Activated naive CD8-positive, alpha-beta T cell treated with anti-CD3 and anti-CD28 coated beads, Interleukin-2, amount 50 U/mL, for 24 hours (primary cell): ENCODE data around the gene SLC16A3.
A peak's percentile ranks its signal among the peaks of the same experiment; 100 is the strongest.

ENCODE experiments used
- ATAC-seq: fragments of 150-1000 bp; cut with Tn5 transposase; one replicate; pipeline ENCODE4 v1.10.0; 2021
- DNase-seq: peaks from one replicate; pipeline ENCODE4 v3.0.0; 2021
- H3K27ac Mint-ChIP-seq: one replicate; pipeline ENCODE4 v1.8.0; 2021; ENCODE audit warnings: mild to moderate bottlenecking, mixed read lengths
- H3K27me3 Mint-ChIP-seq: one replicate; pipeline ENCODE4 v1.8.0; 2021; ENCODE audit warnings: mixed read lengths
- H3K36me3 Mint-ChIP-seq: one replicate; pipeline ENCODE4 v1.8.0; 2021; ENCODE audit warnings: low read depth, mixed read lengths
- H3K4me1 Mint-ChIP-seq: one replicate; pipeline ENCODE4 v1.8.0; 2021; ENCODE audit warnings: mixed read lengths
- H3K4me3 Mint-ChIP-seq: one replicate; pipeline ENCODE4 v1.8.0; 2021; ENCODE audit warnings: mild to moderate bottlenecking, moderate library complexity, mixed read lengths
- H3K9me3 Mint-ChIP-seq: one replicate; pipeline ENCODE4 v1.8.0; 2021; ENCODE audit warnings: mixed read lengths

SLC16A3 gene

GRCh38 chr17:82235056-82235774 is 6.4 kb downstream of the SLC16A3 start:
- Mint-ChIP-seq H3K9me3 (no peaks in the 10 kb centered on the region), H3K4me1 (peaks cover 25% of the 10 kb centered on the region), H3K27ac (no peak overlapping the region), H3K36me3 (peaks cover 3% of the 10 kb centered on the region), H3K27me3 (no peaks in the 10 kb centered on the region), H3K4me3 (no peak overlapping the region)
- no peak for ATAC-seq
- DNase-seq: no peak

GRCh38 chr17:82235775-82236141 is 6.9 kb downstream of the SLC16A3 start:
- DNase-seq (no peak), ATAC-seq (no peak)
- Mint-ChIP-seq H3K4me3 (no peak overlapping the region), H3K4me1 (peaks cover 28% of the 10 kb centered on the region), H3K9me3 (no peaks in the 10 kb centered on the region), H3K36me3 (peaks cover 3% of the 10 kb centered on the region), H3K27ac (no peak overlapping the region), H3K27me3 (no peaks in the 10 kb centered on the region)

- Mint-ChIP-seq H3K4me1 (peaks cover 33% of the 10 kb centered on the region), H3K27me3 (no peaks in the 10 kb centered on the region), H3K4me3 (no peak overlapping the region), H3K36me3 (peaks cover 3% of the 10 kb centered on the region), H3K27ac (no peak overlapping the region), H3K9me3 (no peaks in the 10 kb centered on the region)
- DNase-seq: peak; percentile 75
- ATAC-seq: peak; percentile 6
These were observed 7.5 kb downstream of the SLC16A3 start for GRCh38 chr17:82236142-82236971.

- H3K27ac Mint-ChIP-seq: no peak overlapping the region
- peaks cover 41% of the 10 kb centered on the region for H3K4me1 Mint-ChIP-seq
- H3K9me3 Mint-ChIP-seq: no peaks in the 10 kb centered on the region
- DNase-seq (no peak), ATAC-seq (no peak)
- H3K4me3 Mint-ChIP-seq: no peak overlapping the region
- peaks cover 3% of the 10 kb centered on the region for H3K36me3 Mint-ChIP-seq
- no peaks in the 10 kb centered on the region for H3K27me3 Mint-ChIP-seq
These were observed 8.4 kb downstream of the SLC16A3 start for GRCh38 chr17:82237083-82237745.

GRCh38 chr17:82237746-82238471 is 9.1 kb downstream of the SLC16A3 start:
- H3K36me3 Mint-ChIP-seq: peaks cover 3% of the 10 kb centered on the region
- H3K4me3 Mint-ChIP-seq: peak overlapping the region; percentile 21

GRCh38 chr17:82238472-82239201 is 9.8 kb downstream of the SLC16A3 start:
- peaks cover 45% of the 10 kb centered on the region for H3K4me1 Mint-ChIP-seq
- peak overlapping the region; percentile 34 for H3K4me3 Mint-ChIP-seq
- H3K36me3 Mint-ChIP-seq: peaks cover 3% of the 10 kb centered on the region
- no peaks in the 10 kb centered on the region for H3K9me3 Mint-ChIP-seq
- ATAC-seq (peak; percentile 56), DNase-seq (peak; percentile 75)
- H3K27ac Mint-ChIP-seq: peak overlapping the region; percentile 67
- no peaks in the 10 kb centered on the region for H3K27me3 Mint-ChIP-seq

More at GRCh38 chr17:82237746-82238471, 9.1 kb downstream of the SLC16A3 start:
- H3K9me3 Mint-ChIP-seq: no peaks in the 10 kb centered on the region
- H3K27me3 Mint-ChIP-seq: no peaks in the 10 kb centered on the region
- no peak for DNase-seq
- peak overlapping the region; percentile 67 for H3K27ac Mint-ChIP-seq
- H3K4me1 Mint-ChIP-seq: peaks cover 45% of the 10 kb centered on the region
- peak; percentile 1 for ATAC-seq

GRCh38 chr17:82239401-82239925 is 10.6 kb downstream of the SLC16A3 start:
- peaks cover 46% of the 10 kb centered on the region for H3K4me1 Mint-ChIP-seq
- no peak for DNase-seq
- H3K36me3 Mint-ChIP-seq: peaks cover 10% of the 10 kb centered on the region
- no peak overlapping the region for H3K4me3 Mint-ChIP-seq
- no peak overlapping the region for H3K27ac Mint-ChIP-seq
- H3K9me3 Mint-ChIP-seq: no peaks in the 10 kb centered on the region
- no peak for ATAC-seq
- H3K27me3 Mint-ChIP-seq: no peaks in the 10 kb centered on the region

GRCh38 chr17:82239926-82240505 is 11.2 kb downstream of the SLC16A3 start:
- no peak for ATAC-seq
- Mint-ChIP-seq H3K4me1 (peaks cover 47% of the 10 kb centered on the region), H3K27ac (no peak overlapping the region), H3K9me3 (no peaks in the 10 kb centered on the region), H3K4me3 (no peak overlapping the region), H3K27me3 (no peaks in the 10 kb centered on the region), H3K36me3 (peaks cover 16% of the 10 kb centered on the region)
- DNase-seq: no peak

- Mint-ChIP-seq H3K27me3 (no peaks in the 10 kb centered on the region), H3K36me3 (peaks cover 20% of the 10 kb centered on the region), H3K4me1 (peaks cover 46% of the 10 kb centered on the region), H3K9me3 (no peaks in the 10 kb centered on the region), H3K4me3 (no peak overlapping the region), H3K27ac (peak overlapping the region; percentile 42)
- no peak for ATAC-seq
- DNase-seq: no peak
These were observed 11.8 kb downstream of the SLC16A3 start for GRCh38 chr17:82240506-82241182.

- Mint-ChIP-seq H3K4me1 (peaks cover 42% of the 10 kb centered on the region), H3K9me3 (no peaks in the 10 kb centered on the region), H3K36me3 (peaks cover 20% of the 10 kb centered on the region), H3K27ac (peak overlapping the region; percentile 73), H3K27me3 (no peaks in the 10 kb centered on the region), H3K4me3 (peak overlapping the region; percentile 48)
- DNase-seq (peak; percentile 70), ATAC-seq (peak; percentile 65)
These were observed 12.5 kb downstream of the SLC16A3 start for GRCh38 chr17:82241183-82241925.

GRCh38 chr17:82241926-82242697 is 13.3 kb downstream of the SLC16A3 start:
- no peak for DNase-seq
- no peaks in the 10 kb centered on the region for H3K27me3 Mint-ChIP-seq
- H3K27ac Mint-ChIP-seq: peak overlapping the region; percentile 73
- H3K9me3 Mint-ChIP-seq: no peaks in the 10 kb centered on the region
- peak; percentile 11 for ATAC-seq
- peak overlapping the region; percentile 48 for H3K4me3 Mint-ChIP-seq
- peaks cover 20% of the 10 kb centered on the region for H3K36me3 Mint-ChIP-seq
- peaks cover 42% of the 10 kb centered on the region for H3K4me1 Mint-ChIP-seq

GRCh38 chr17:82242698-82242976 is 13.8 kb downstream of the SLC16A3 start:
- H3K27me3 Mint-ChIP-seq: no peaks in the 10 kb centered on the region
- no peaks in the 10 kb centered on the region for H3K9me3 Mint-ChIP-seq
- no peak overlapping the region for H3K4me3 Mint-ChIP-seq
- H3K36me3 Mint-ChIP-seq: peaks cover 26% of the 10 kb centered on the region
- ATAC-seq (no peak), DNase-seq (no peak)
- H3K4me1 Mint-ChIP-seq: peaks cover 43% of the 10 kb centered on the region
- H3K27ac Mint-ChIP-seq: peak overlapping the region; percentile 46
